ENCODE data around the gene ST8SIA6.
"Not testable (repeated sequence)": the region's sequence is repeated elsewhere in the genome, so short reads cannot be mapped to it uniquely, and the experiment has no call there.

ST8SIA6 gene

GRCh38 chr10:17425584-17426262 is 28.7 kb downstream of the ST8SIA6 start:
- peak; percentile 40 for DNase-seq

GRCh38 chr10:17423632-17424186 is 30.7 kb downstream of the ST8SIA6 start:
- DNase-seq: no peak

GRCh38 chr10:17422931-17423330 is 31.5 kb downstream of the ST8SIA6 start:
- DNase-seq: no peak

GRCh38 chr10:17418249-17418648 is 36.1 kb downstream of the ST8SIA6 start:
- no peak for DNase-seq

GRCh38 chr10:17416442-17417211 is 37.8 kb downstream of the ST8SIA6 start:
- DNase-seq: no peak

- no peak for DNase-seq
Observed at GRCh38 chr10:17415046-17415658, 39.2 kb downstream of the ST8SIA6 start.

GRCh38 chr10:17414484-17414883 is 39.9 kb downstream of the ST8SIA6 start:
- DNase-seq: no peak

- no peak for DNase-seq
Observed at GRCh38 chr10:17413876-17414275, 40.5 kb downstream of the ST8SIA6 start.

GRCh38 chr10:17412323-17412722 is 42.1 kb downstream of the ST8SIA6 start:
- DNase-seq: no peak

GRCh38 chr10:17410907-17411306 is 43.5 kb downstream of the ST8SIA6 start:
- no peak for DNase-seq

GRCh38 chr10:17409170-17409733 is 45.1 kb downstream of the ST8SIA6 start:
- DNase-seq: no peak

- DNase-seq: no peak
Observed at GRCh38 chr10:17407047-17407446, 47.3 kb downstream of the ST8SIA6 start.

- DNase-seq: no peak
Observed at GRCh38 chr10:17406036-17406834, 48.2 kb downstream of the ST8SIA6 start.

- no peak for DNase-seq
Observed at GRCh38 chr10:17403161-17403560, 51.2 kb downstream of the ST8SIA6 start.

- not testable (repeated sequence) for DNase-seq
Observed at GRCh38 chr10:17402040-17402439, 52.4 kb downstream of the ST8SIA6 start.

- no peak for DNase-seq
Observed at GRCh38 chr10:17396004-17396403, 58.4 kb downstream of the ST8SIA6 start.

- no peak for DNase-seq
Observed at GRCh38 chr10:17394854-17395253, 59.5 kb downstream of the ST8SIA6 start.

GRCh38 chr10:17387861-17388503 is 66.4 kb downstream of the ST8SIA6 start:
- DNase-seq: no peak

- no peak for DNase-seq
Observed at GRCh38 chr10:17386616-17387075, 67.7 kb downstream of the ST8SIA6 start.

- no peak for DNase-seq
Observed at GRCh38 chr10:17386021-17386420, 68.4 kb downstream of the ST8SIA6 start.

- DNase-seq: no peak
Observed at GRCh38 chr10:17385066-17385465, 69.3 kb downstream of the ST8SIA6 start.

Data from CD4-positive, alpha-beta T cell treated with Interleukin-15 for 1 hour (primary cell).